MG63 (cell line): ENCODE results near the gene GRIA4. TPM values are rescaled to one million over a fixed set of nuclear protein-coding genes. Genes with fewer than 3 reads are reported as not detected.

Experiments used
- DNase-seq: peaks from one replicate; pipeline ENCODE4 v3.0.0-alpha.2; 2020
- H3K27me3 ChIP-seq: fragments of 250-450 bp; sonication (Bioruptor Pico); 2 replicates; pipeline ENCODE4 v1.5.1; 2020; ENCODE audit warnings: mild to moderate bottlenecking, moderate library complexity
- H3K36me3 ChIP-seq: fragments of 250-450 bp; sonication (Bioruptor Pico); 2 replicates; pipeline ENCODE4 v1.5.1; 2020; ENCODE audit warnings: mild to moderate bottlenecking, moderate library complexity
- H3K4me3 ChIP-seq: fragments of 250-450 bp; sonication (Bioruptor Pico); 2 replicates; pipeline ENCODE4 v1.5.1; 2020; ENCODE audit warnings: mild to moderate bottlenecking, moderate library complexity
- H3K9me3 ChIP-seq: fragments of 250-450 bp; sonication (Bioruptor Pico); 2 replicates; pipeline ENCODE4 v1.5.1; 2020; ENCODE audit warnings: mild to moderate bottlenecking, moderate library complexity
- total RNA-seq: library from RNA; depleted of rRNA; stranded (reverse); fragments of >200 nt; shearing (Covaris generic); gene quantifications from 2 replicates; pipeline ENCODE4 v1.2.3, GENCODE V29; 2014; ENCODE audit warnings: low replicate concordance

GRIA4 gene
- total RNA-seq, 1 experiment from 2014 or later = not detected

- no peaks in the 10 kb centered on the region for H3K27me3 ChIP-seq
- no peaks in the 10 kb centered on the region for H3K36me3 ChIP-seq
- DNase-seq = no peak
- no peaks in the 10 kb centered on the region for H3K9me3 ChIP-seq
- H3K4me3 ChIP-seq = no peak overlapping the region
Measured at GRCh38 chr11:105900515-105901035, 290.7 kb downstream of the GRIA4 start.

DNA sequence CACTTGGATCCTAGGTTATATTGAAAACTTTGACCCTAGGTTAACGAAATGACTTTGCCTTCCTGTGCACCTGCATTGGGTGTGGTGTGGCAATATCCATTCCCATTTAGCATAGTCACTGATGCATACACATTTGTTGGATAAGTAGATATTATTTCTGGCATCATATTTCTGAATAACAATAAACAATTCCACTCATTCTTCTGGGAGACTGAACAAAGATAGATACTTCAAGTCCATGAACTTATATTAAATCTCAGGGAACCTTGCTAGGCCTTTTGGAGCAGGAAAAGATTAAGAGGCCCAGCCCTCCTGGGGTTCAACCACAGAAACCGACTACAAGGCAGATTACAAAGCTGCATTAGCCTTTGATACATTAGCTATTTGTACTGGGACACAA lies 293.2 kb downstream of the GRIA4 start:
- peak; percentile 14 for DNase-seq
- no peaks in the 10 kb centered on the region for H3K9me3 ChIP-seq
- no peaks in the 10 kb centered on the region for H3K27me3 ChIP-seq
- H3K4me3 ChIP-seq = no peak overlapping the region
- no peaks in the 10 kb centered on the region for H3K36me3 ChIP-seq

- Histone ChIP-seq H3K36me3 (no peaks in the 10 kb centered on the region), H3K4me3 (no peak overlapping the region), H3K9me3 (no peaks in the 10 kb centered on the region), H3K27me3 (no peaks in the 10 kb centered on the region)
- no peak for DNase-seq
Measured at GRCh38 chr11:105906517-105906916, 296.6 kb downstream of the GRIA4 start.

DNA sequence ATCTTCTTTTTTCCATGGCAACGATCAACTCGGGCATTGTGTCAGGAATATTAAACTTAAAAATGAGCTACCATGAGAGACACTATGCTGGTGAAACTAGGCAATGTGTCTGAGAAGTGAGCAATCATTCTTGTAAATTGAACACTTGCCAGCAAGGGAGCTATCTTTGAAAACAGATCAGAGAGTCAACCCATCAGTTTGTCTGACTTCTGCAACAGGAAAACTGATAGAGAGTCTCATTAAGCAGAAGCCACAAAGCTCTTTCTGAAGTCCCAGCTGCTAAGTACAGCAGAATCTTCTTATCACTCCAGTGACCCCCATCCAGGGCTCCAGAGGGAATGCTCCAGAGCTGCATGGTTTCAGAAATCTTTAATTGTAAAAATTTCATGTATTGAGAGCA lies 297.4 kb downstream of the GRIA4 start:
- no peak for DNase-seq
- H3K27me3 ChIP-seq = no peaks in the 10 kb centered on the region
- no peaks in the 10 kb centered on the region for H3K9me3 ChIP-seq
- no peaks in the 10 kb centered on the region for H3K36me3 ChIP-seq
- no peak overlapping the region for H3K4me3 ChIP-seq

GRCh38 chr11:105910095-105910715 lies 300.3 kb downstream of the GRIA4 start:
- no peaks in the 10 kb centered on the region for H3K27me3 ChIP-seq
- peak; percentile 3 for DNase-seq
- no peaks in the 10 kb centered on the region for H3K9me3 ChIP-seq
- H3K4me3 ChIP-seq = no peak overlapping the region
- no peaks in the 10 kb centered on the region for H3K36me3 ChIP-seq

GRCh38 chr11:105911454-105911853 lies 301.6 kb downstream of the GRIA4 start:
- H3K4me3 ChIP-seq = no peak overlapping the region
- no peaks in the 10 kb centered on the region for H3K27me3 ChIP-seq
- no peaks in the 10 kb centered on the region for H3K9me3 ChIP-seq
- no peaks in the 10 kb centered on the region for H3K36me3 ChIP-seq
- no peak for DNase-seq

DNA sequence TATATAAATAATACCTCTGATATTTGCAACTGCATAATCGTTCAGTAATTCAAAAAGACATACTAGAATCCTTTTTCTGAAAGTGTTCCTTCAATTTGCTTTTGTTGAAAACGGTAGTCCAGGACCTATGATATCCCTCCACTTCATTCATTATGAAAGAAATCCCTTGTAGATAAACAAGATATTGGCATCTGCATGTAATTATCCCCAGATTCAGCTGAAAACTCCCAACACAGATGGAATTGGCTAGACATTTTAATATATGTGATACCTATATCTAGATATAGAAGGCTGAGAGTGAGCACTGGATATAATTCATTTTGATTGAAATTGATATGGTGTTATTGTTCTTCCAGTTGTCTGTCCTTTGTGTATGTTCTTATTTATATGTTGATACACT lies 302.8 kb downstream of the GRIA4 start:
- no peaks in the 10 kb centered on the region for H3K36me3 ChIP-seq
- H3K27me3 ChIP-seq = no peaks in the 10 kb centered on the region
- DNase-seq = no peak
- no peak overlapping the region for H3K4me3 ChIP-seq
- H3K9me3 ChIP-seq = no peaks in the 10 kb centered on the region

DNA sequence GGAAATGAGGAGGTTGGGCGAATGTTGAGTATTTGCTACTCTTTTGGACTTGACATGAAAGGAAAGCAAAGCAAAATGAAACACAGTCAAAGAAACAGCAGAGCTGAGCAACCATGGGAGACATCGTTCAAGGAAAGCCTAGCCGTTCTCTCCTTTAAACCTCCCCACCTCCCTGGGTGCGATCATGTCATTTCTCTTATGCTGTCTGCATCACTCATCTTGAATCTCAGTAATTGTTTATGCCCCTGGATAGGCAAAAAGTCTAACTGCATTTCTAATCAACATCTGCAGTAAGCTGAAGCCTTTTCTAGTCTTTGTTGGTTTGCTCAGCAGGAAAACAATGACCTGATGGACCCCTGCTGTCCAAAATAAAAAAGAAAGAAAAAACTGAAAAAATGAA lies 305.1 kb downstream of the GRIA4 start:
- H3K9me3 ChIP-seq = no peaks in the 10 kb centered on the region
- H3K36me3 ChIP-seq = no peaks in the 10 kb centered on the region
- H3K27me3 ChIP-seq = no peaks in the 10 kb centered on the region
- no peak overlapping the region for H3K4me3 ChIP-seq
- no peak for DNase-seq

- Histone ChIP-seq H3K4me3 (no peak overlapping the region), H3K36me3 (no peaks in the 10 kb centered on the region), H3K9me3 (no peaks in the 10 kb centered on the region), H3K27me3 (no peaks in the 10 kb centered on the region)
- DNase-seq = no peak
Measured at GRCh38 chr11:105918039-105918438, 308.2 kb downstream of the GRIA4 start.

- Histone ChIP-seq H3K27me3 (no peaks in the 10 kb centered on the region), H3K36me3 (no peaks in the 10 kb centered on the region), H3K4me3 (no peak overlapping the region), H3K9me3 (no peaks in the 10 kb centered on the region)
- no peak for DNase-seq
Measured at GRCh38 chr11:105918600-105918999, 308.7 kb downstream of the GRIA4 start.

DNA sequence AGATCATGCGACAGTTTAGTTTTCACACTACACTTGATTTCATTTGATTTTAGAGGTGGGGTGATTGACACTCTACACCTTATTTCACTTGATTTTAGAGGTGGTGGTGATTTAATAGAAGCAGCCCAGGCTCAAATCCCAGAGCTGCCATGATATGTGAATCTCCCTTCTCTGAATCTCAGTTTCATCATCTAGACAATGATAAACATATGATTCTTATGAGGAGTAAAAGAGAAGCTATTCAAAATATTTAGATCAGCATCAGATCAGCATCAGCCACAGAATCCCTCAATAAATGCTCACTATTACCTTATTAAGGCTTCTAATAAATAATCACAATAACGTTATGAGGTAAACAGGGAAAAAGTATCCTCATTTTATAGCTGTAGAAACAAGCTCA lies 313.4 kb downstream of the GRIA4 start:
- H3K9me3 ChIP-seq = no peaks in the 10 kb centered on the region
- H3K36me3 ChIP-seq = no peaks in the 10 kb centered on the region
- H3K27me3 ChIP-seq = no peaks in the 10 kb centered on the region
- H3K4me3 ChIP-seq = no peak overlapping the region
- no peak for DNase-seq

DNA sequence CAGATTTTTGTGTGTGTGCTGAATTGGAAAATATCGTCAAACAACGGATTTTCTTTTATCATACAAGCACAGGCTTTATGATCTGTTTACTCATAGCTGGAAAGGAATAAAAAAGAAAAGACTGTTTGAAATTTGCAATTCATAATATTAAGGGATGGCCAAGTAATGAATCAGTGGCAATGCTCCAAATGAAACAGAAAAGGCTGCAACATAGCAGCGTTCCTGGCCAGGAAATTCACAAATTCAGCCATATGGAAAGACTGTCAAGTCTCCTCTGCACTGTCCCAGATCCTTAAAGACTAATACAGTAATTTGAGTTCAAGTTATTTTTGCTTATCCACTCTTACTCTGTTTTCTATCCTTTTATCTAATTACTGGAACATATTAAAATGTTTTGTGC lies 313.9 kb downstream of the GRIA4 start:
- no peak overlapping the region for H3K4me3 ChIP-seq
- H3K36me3 ChIP-seq = no peaks in the 10 kb centered on the region
- H3K9me3 ChIP-seq = no peaks in the 10 kb centered on the region
- no peaks in the 10 kb centered on the region for H3K27me3 ChIP-seq
- DNase-seq = peak; percentile 55

DNA sequence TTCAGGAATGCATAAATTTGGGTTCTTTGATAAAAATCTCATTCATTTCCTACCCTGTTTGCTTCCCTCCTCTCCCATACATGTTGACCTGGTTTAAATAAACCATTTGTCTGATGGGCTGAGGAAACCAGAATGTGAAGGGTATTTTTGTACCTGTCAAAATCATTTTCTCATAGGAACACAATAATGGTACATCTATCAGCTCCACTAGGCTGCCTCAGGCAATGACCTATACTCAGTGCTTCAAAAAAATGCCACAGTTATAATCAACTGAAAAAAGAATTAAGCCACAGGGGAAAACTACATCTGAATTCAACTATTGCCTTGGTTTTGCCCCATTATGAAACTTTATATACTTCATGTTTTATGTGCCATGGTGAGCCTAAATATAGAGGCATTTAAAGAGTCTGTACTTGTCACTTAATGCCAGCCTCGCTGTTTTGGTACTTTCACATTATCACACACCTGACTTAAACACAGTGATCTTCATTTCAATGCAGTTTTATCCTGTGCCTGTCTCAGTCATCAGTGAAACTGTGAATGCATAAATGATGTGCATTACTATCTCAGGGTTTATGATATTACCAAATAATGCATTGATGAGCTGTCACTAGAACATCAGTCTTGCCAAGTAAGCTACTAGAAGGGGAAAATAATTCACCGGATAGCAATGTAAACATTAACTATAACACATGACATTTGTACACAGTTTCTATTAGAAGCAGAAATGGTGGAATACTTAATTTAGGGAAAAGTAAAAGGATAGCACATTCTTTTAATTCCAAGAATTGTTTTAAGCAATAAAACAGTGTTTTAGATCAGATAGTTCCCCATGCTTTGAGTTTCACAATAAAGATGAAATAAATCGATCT lies 319.4 kb downstream of the GRIA4 start:
- Histone ChIP-seq H3K27me3 (no peaks in the 10 kb centered on the region), H3K4me3 (no peak overlapping the region), H3K9me3 (no peaks in the 10 kb centered on the region), H3K36me3 (no peaks in the 10 kb centered on the region)
- DNase-seq = no peak

DNA sequence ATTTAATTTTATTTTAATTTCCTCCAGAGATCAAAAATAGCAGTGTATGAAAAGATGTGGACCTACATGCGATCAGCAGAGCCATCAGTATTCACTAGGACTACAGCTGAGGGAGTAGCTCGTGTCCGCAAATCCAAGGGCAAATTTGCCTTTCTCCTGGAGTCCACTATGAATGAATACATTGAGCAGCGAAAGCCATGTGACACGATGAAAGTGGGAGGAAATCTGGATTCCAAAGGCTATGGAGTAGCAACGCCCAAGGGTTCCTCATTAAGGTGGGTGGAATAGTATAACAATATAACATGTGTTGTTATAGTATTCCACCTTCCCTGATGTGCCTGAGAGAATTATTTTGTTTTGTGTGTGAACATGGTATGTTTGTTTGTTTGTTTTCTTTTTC lies 323.8 kb downstream of the GRIA4 start:
- H3K4me3 ChIP-seq = no peak overlapping the region
- no peaks in the 10 kb centered on the region for H3K27me3 ChIP-seq
- DNase-seq = no peak
- no peaks in the 10 kb centered on the region for H3K9me3 ChIP-seq
- no peaks in the 10 kb centered on the region for H3K36me3 ChIP-seq

GRCh38 chr11:105935791-105936190 lies 325.9 kb downstream of the GRIA4 start:
- Histone ChIP-seq H3K27me3 (no peaks in the 10 kb centered on the region), H3K36me3 (no peaks in the 10 kb centered on the region), H3K4me3 (no peak overlapping the region), H3K9me3 (no peaks in the 10 kb centered on the region)
- DNase-seq = peak; percentile 85

- Histone ChIP-seq H3K36me3 (no peaks in the 10 kb centered on the region), H3K9me3 (no peaks in the 10 kb centered on the region), H3K27me3 (no peaks in the 10 kb centered on the region), H3K4me3 (no peak overlapping the region)
- no peak for DNase-seq
Measured at GRCh38 chr11:105937331-105937730, 327.5 kb downstream of the GRIA4 start.

DNA sequence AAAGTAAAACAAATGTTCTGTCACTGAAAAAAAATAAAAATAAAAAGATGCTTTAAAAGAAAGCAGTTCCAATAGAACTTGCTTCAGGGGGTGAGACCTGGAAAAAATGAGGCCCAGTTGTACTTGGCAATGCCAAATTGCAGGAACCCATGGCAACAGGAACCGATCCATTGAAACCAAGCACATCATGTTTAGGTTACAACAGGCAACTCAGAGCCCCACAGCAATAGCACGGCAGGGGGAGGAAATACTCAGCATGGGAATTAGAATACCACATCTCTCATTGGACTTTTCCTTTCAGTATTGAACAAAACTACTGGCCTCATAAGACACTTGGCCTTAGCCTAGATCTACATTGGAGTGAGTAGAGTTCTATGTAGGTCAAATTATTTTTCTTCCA lies 327.9 kb downstream of the GRIA4 start:
- no peak overlapping the region for H3K4me3 ChIP-seq
- DNase-seq = peak; percentile 38
- H3K9me3 ChIP-seq = no peaks in the 10 kb centered on the region
- no peaks in the 10 kb centered on the region for H3K36me3 ChIP-seq
- H3K27me3 ChIP-seq = no peaks in the 10 kb centered on the region

GRCh38 chr11:105942921-105943320 lies 333.0 kb downstream of the GRIA4 start:
- no peaks in the 10 kb centered on the region for H3K36me3 ChIP-seq
- H3K27me3 ChIP-seq = no peaks in the 10 kb centered on the region
- DNase-seq = no peak
- H3K9me3 ChIP-seq = no peaks in the 10 kb centered on the region
- H3K4me3 ChIP-seq = no peak overlapping the region
